ACC112 (cell line): ENCODE measurements around the gene CHST11.

ENCODE experiments used
- H2AFZ ChIP-seq: fragments of 200-600 bp; sonication (generic); one replicate; pipeline ENCODE4 v1.6.0; 2017; ENCODE audit warnings: antibody characterized with exemption, low read length; ENCODE audit not compliant: unreplicated experiment
- H3K27ac ChIP-seq: fragments of 200-600 bp; sonication (generic); 2 replicates; pipeline ENCODE4 v1.5.1; 2014; ENCODE audit warnings: low read depth, mild to moderate bottlenecking, antibody characterized with exemption, low read length, moderate library complexity
- H3K27me3 ChIP-seq: fragments of 200-600 bp; sonication (generic); 2 replicates; pipeline ENCODE4 v1.6.1; 2014; ENCODE audit warnings: mild to moderate bottlenecking, antibody characterized with exemption, low read length, moderate library complexity, mixed read lengths; ENCODE audit not compliant: insufficient read depth
- H3K36me3 ChIP-seq: fragments of 200-600 bp; sonication (generic); 2 replicates; pipeline ENCODE4 v1.6.1; 2016; ENCODE audit warnings: mild to moderate bottlenecking, antibody characterized with exemption, low read length, moderate library complexity, mixed read lengths; ENCODE audit not compliant: insufficient read depth
- H3K4me1 ChIP-seq: fragments of 200-600 bp; sonication (generic); one replicate; pipeline ENCODE4 v1.6.1; 2016; ENCODE audit warnings: low read length, mixed read lengths; ENCODE audit not compliant: insufficient read depth, unreplicated experiment, control insufficient read depth
- H3K4me3 ChIP-seq: fragments of 200-600 bp; sonication (generic); 2 replicates; pipeline ENCODE4 v1.5.1; 2014; ENCODE audit warnings: mild to moderate bottlenecking, low read depth, low read length
- H3K79me2 ChIP-seq: fragments of 200-600 bp; sonication (generic); one replicate; pipeline ENCODE4 v1.6.0; 2016; ENCODE audit warnings: low read length; ENCODE audit not compliant: control insufficient read depth, unreplicated experiment, insufficient read depth

CHST11 gene

DNA sequence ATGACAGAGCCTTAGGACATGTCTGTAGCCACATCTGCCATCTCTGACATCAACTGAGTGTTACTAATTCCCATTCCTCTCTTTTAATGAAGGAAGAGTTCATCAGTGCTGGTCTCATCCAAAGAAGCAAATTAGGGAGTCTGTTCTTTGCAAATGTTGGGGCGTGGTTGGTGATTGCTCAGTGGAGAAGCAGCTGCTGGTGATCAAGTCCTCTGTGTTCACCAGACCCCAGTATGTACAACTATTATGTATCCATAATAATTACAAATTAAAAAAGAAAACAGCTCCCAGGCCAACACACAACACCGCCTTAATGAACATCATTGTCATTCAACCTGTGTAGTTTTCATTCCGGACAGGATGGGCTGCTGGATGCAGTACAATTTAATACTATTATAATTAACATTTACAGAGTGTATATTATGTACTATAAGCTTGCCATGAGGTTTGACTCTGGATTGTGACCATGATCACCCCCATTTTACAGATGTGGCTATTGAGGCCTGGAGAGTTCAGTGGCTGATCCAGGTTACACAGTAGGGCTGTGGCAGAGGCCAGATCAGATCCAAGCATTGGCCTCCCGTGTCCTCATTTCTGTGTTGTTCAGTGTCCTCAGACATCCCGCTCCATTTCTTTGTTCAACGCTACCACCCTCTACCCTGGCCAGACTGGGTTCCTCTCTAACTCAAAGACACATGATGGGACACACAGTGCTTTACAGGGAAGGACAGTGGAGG, 179.0 kb downstream of the CHST11 start:
- no peaks in the 10 kb centered on the region for H3K27me3 ChIP-seq
- peaks cover 4% of the 10 kb centered on the region for H3K4me1 ChIP-seq
- no peaks in the 10 kb centered on the region for H3K36me3 ChIP-seq
- H3K4me3 ChIP-seq: no peak overlapping the region
- no peak overlapping the region for H3K27ac ChIP-seq
- H2AFZ ChIP-seq: no peak overlapping the region
- no peaks in the 10 kb centered on the region for H3K79me2 ChIP-seq

- H3K4me3 ChIP-seq: no peak overlapping the region
- no peak overlapping the region for H3K27ac ChIP-seq
- H2AFZ ChIP-seq: no peak overlapping the region
- no peaks in the 10 kb centered on the region for H3K79me2 ChIP-seq
- H3K4me1 ChIP-seq: peaks cover 4% of the 10 kb centered on the region
- no peaks in the 10 kb centered on the region for H3K36me3 ChIP-seq
- no peaks in the 10 kb centered on the region for H3K27me3 ChIP-seq
Observed at GRCh38 chr12:104636496-104636895, 179.7 kb downstream of the CHST11 start.

GRCh38 chr12:104637604-104638003, 180.9 kb downstream of the CHST11 start:
- Histone ChIP-seq H3K4me1 (peaks cover 2% of the 10 kb centered on the region), H3K27ac (no peak overlapping the region), H3K27me3 (no peaks in the 10 kb centered on the region), H2AFZ (no peak overlapping the region), H3K36me3 (no peaks in the 10 kb centered on the region), H3K79me2 (no peaks in the 10 kb centered on the region), H3K4me3 (no peak overlapping the region)

- H3K27ac ChIP-seq: no peak overlapping the region
- no peaks in the 10 kb centered on the region for H3K4me1 ChIP-seq
- no peak overlapping the region for H2AFZ ChIP-seq
- no peaks in the 10 kb centered on the region for H3K36me3 ChIP-seq
- H3K27me3 ChIP-seq: no peaks in the 10 kb centered on the region
- no peak overlapping the region for H3K4me3 ChIP-seq
- H3K79me2 ChIP-seq: no peaks in the 10 kb centered on the region
Observed at GRCh38 chr12:104638218-104638850, 181.6 kb downstream of the CHST11 start.

DNA sequence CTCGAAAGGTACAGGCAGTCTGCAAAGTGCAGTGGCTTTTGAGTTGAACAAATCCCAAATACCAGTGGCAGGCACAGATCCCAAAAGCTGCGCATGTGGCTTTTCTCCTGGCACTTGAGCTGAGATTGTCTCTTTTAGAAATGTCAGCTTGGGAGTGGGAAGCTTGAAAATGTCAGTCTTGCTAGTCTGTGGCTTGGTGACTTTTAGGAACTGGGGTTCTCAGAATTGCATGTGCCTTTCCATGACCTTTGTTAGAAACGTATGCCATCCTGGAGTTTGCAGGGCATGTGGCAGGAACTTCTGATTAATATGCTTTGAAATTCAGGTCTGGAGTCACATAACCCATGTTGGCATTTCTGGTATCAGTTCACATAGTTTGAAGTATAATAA, 182.1 kb downstream of the CHST11 start:
- H3K27ac ChIP-seq: no peak overlapping the region
- no peaks in the 10 kb centered on the region for H3K79me2 ChIP-seq
- H3K36me3 ChIP-seq: no peaks in the 10 kb centered on the region
- no peaks in the 10 kb centered on the region for H3K4me1 ChIP-seq
- H3K4me3 ChIP-seq: no peak overlapping the region
- no peaks in the 10 kb centered on the region for H3K27me3 ChIP-seq
- H2AFZ ChIP-seq: no peak overlapping the region

DNA sequence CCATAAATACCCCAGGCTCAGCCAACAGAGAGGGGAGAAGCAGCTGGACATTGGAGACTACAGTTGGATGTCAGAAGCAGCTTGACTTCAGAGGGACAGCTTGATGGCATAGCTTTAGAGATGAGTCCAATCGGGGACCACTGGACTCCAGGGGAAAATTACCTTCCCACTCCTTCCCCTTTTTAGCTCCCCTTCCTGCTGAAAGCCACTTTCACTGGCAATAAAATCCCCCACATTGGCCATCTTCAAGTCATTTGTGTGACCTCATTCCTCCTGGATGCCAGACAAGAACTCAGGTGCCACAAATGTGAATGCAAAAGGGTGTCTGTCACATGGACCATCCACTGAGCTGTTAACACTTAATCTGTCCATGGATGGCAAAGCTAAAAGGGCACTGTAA, 184.2 kb downstream of the CHST11 start:
- Histone ChIP-seq H3K27me3 (no peaks in the 10 kb centered on the region), H3K27ac (no peak overlapping the region), H3K79me2 (no peaks in the 10 kb centered on the region), H3K4me3 (no peak overlapping the region), H2AFZ (no peak overlapping the region), H3K4me1 (no peaks in the 10 kb centered on the region), H3K36me3 (no peaks in the 10 kb centered on the region)

DNA sequence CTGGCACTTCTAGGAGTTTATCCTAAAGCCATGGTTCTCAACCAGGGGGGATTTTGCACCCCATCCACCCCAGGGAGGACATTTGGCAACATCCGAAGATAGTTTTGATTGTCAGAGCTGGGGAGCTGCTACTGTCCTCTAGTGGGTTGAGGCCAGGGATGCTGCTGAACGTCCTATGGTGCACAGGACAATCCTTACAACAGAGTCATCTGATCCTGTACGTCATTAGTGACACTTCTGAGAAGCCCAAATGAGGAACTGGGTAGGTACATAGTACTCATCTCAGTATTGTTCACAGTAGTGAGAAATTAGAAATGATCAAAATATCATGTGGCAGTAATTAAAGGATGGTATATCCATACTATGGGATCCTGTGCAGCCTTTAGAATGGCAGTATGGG, 185.1 kb downstream of the CHST11 start:
- no peak overlapping the region for H3K27ac ChIP-seq
- no peaks in the 10 kb centered on the region for H3K27me3 ChIP-seq
- no peaks in the 10 kb centered on the region for H3K36me3 ChIP-seq
- no peak overlapping the region for H3K4me3 ChIP-seq
- no peaks in the 10 kb centered on the region for H3K79me2 ChIP-seq
- no peaks in the 10 kb centered on the region for H3K4me1 ChIP-seq
- no peak overlapping the region for H2AFZ ChIP-seq

DNA sequence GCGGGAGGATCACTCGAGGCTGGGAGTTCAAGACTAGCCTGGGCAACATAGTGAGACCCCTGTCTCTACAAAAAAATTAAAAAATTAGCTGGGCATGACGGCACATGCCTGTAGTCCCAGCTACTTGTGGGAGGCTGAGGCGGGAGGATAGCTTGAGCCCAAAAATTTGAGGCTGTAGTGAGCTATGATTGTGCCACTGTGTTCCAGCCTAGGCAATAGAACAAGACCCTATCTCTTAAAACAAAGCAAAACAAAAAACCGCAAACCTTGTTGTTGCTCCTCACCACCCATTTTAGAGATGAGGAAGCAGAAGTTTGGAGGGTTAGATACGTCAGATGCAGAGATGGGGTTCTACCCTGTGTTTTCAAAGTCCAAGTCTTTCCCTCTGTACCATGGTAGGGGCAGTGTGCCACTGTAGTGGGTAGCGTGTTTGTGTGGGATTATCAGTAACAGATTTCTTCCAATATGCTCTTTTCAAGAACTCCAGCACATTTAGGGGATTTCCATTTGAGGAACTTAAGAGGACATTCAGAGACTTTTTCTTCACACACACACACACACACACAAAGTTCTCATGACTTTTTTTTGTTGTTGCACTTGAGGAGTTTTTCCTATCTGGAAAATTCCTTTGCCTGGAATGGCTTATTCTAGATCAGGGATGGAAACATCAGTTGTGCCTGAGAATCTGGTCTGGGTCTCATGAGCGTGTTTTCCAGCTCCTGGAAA, 186.5 kb downstream of the CHST11 start:
- H3K4me3 ChIP-seq: no peak overlapping the region
- no peak overlapping the region for H2AFZ ChIP-seq
- H3K79me2 ChIP-seq: no peaks in the 10 kb centered on the region
- H3K27me3 ChIP-seq: no peaks in the 10 kb centered on the region
- H3K36me3 ChIP-seq: no peaks in the 10 kb centered on the region
- H3K4me1 ChIP-seq: no peaks in the 10 kb centered on the region
- no peak overlapping the region for H3K27ac ChIP-seq

GRCh38 chr12:104643819-104644669, 187.3 kb downstream of the CHST11 start:
- no peak overlapping the region for H2AFZ ChIP-seq
- H3K79me2 ChIP-seq: no peaks in the 10 kb centered on the region

GRCh38 chr12:104648756-104649155, 192.0 kb downstream of the CHST11 start:
- Histone ChIP-seq H3K27me3 (no peaks in the 10 kb centered on the region), H3K27ac (no peak overlapping the region), H3K36me3 (no peaks in the 10 kb centered on the region), H3K4me3 (no peak overlapping the region), H3K4me1 (no peaks in the 10 kb centered on the region), H3K79me2 (no peaks in the 10 kb centered on the region), H2AFZ (no peak overlapping the region)

More at GRCh38 chr12:104643819-104644669, 187.3 kb downstream of the CHST11 start:
- Histone ChIP-seq H3K4me3 (no peak overlapping the region), H3K27ac (no peak overlapping the region), H3K36me3 (no peaks in the 10 kb centered on the region), H3K4me1 (no peaks in the 10 kb centered on the region), H3K27me3 (no peaks in the 10 kb centered on the region)
